GM15510 (cell line): ENCODE measurements around the gene EML6.

Experiments
- POLR2A ChIP-seq: IDR thresholded peaks from 3 replicates; pipeline ENCODE4 v1.6.1; 2011; ENCODE audit warnings: borderline replicate concordance; ENCODE audit not compliant: insufficient read length; ENCODE audit errors: extremely low read depth

Gene EML6

GRCh38 chr2:54862229-54862628 lies 138.8 kb downstream of the EML6 start:
- no peak for TF ChIP-seq POLR2A

- TF ChIP-seq POLR2A: no peak
Measured at GRCh38 chr2:54862742-54863141, 139.3 kb downstream of the EML6 start.

- TF ChIP-seq POLR2A: no peak
Measured at GRCh38 chr2:54863660-54864059, 140.2 kb downstream of the EML6 start.

DNA sequence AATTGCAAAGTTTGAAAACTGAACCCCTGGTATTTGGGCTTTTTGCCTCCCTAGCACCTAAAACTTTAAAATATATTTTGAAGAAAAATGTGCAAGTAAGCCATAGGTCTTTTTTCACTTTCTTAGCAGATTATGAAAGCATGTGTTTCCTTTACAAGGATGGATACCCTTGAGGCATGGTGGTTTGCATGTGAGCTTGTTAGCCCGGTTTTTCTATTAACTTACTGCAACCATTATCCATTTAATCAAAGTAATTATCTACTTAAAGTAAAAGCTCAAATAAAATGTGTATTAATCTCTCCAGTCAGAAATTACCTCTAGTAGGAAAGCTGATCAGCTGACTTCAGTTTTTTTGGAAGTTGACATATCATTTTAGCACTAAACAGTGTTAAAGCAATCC lies 140.6 kb downstream of the EML6 start:
- TF ChIP-seq POLR2A: no peak

DNA sequence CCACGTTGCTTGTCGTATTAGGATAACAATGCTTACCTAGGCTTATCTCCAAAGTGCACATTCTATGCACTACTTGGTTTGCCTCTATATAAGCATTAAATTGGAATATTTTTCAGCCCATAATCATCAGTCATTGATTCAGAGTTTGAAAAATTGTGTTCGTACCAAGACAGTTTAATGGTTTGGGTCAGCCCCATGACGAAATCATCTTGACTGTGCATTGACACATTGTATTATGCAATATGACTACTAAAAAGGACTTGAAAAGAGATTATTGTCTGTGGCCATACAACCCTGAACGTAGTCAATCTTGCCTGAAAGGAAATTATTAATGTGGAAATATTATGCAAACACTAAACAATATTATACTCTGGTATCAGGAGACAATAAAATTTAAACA lies 141.3 kb downstream of the EML6 start:
- no peak for TF ChIP-seq POLR2A

GRCh38 chr2:54866179-54866578 lies 142.7 kb downstream of the EML6 start:
- no peak for TF ChIP-seq POLR2A

DNA sequence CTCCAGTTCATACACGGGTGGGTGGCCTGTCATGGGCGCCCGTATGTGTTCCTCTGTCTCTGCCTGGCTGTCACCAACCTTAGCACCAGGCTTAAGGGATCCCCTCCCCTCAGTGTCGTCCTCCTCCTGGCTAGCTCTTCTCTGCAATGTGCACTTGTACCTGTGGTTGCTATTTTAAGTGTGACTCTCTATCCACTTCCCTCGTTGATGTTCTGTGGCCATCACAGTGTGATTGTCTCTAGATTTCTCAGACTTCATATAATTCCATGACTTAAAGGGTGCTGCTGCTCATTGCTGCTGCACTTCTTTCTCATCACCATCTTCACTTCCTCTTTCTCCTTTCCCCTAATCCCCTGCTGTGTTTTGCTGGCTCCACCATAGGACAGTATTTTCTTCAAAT lies 143.4 kb downstream of the EML6 start:
- no peak for TF ChIP-seq POLR2A

- no peak for TF ChIP-seq POLR2A
Measured at GRCh38 chr2:54867457-54867856, 144.0 kb downstream of the EML6 start.

DNA sequence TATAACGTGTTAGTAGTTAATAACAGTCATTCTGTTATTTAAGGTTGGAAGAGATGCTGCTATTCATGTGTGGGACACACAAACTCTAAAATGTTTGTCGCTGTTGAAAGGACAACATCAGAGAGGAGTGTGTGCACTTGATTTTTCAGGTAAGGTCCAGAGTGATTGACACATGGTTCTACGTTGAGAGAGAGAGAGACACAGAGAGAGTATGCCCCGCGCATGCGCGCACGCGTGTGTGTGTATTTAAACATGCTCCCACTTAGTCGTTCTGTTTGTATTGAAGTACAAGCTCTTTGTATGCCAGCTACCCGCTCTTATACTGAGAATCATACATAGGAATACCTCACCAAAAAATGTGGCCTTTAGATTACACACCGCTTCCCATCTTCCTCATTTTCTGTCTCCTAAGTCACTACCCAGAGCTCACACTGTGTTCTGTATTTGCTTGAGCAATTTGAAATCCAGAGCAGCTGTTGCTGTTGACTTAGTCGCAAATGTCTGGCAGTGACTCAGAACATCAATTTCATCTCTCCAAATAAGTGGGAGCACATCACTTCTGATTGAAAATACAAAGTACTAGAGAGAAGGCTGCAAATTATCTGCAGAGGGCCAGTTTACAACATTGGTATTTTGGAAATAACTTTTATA lies 148.1 kb downstream of the EML6 start:
- no peak for TF ChIP-seq POLR2A

DNA sequence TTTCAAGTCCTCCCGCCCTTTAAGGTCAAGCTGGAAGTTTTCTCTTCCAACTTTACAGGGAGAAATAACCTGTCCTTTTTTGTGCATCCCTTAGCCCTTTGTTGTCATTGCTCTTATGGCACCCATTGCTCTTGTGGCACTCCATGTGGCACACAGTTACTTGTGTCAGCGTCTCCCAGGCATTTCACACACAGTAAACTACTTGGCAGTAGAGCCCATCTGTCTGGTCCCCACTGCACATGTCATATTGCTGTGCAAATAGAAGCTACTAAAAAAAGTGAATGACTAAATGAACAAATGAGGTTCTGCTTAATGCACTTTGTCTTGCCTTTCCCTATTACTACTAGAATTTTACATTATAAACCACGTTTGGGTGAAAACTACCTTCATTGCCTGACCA lies 149.3 kb downstream of the EML6 start:
- no peak for TF ChIP-seq POLR2A

GRCh38 chr2:54876764-54877163 lies 153.3 kb downstream of the EML6 start:
- TF ChIP-seq POLR2A: no peak

- TF ChIP-seq POLR2A: no peak
Measured at GRCh38 chr2:54878182-54878581, 154.7 kb downstream of the EML6 start.

GRCh38 chr2:54879032-54879431 lies 155.6 kb downstream of the EML6 start:
- no peak for TF ChIP-seq POLR2A

- no peak for TF ChIP-seq POLR2A
Measured at GRCh38 chr2:54879598-54880332, 156.3 kb downstream of the EML6 start.

GRCh38 chr2:54880428-54880827 lies 157.0 kb downstream of the EML6 start:
- TF ChIP-seq POLR2A: no peak

- no peak for TF ChIP-seq POLR2A
Measured at GRCh38 chr2:54881759-54882158, 158.3 kb downstream of the EML6 start.
